IMR-90 (cell line): ENCODE results near the gene PPP5C. TPM values are rescaled to one million over a fixed set of nuclear protein-coding genes. Genes with fewer than 3 reads are reported as not detected.

Experiments
- ATAC-seq: fragments of 200-7000 bp; cut with Tn5 transposase; 2 replicates; pipeline ENCODE4 v1.9.1; 2020; ENCODE audit warnings: low read depth, mild to moderate bottlenecking, moderate library complexity
- BruUV-seq: library from RNA; stranded (reverse); fragments of 400-500 nt; replicated peaks from 2 replicates; lab custom pipeline; 2021; lab: Mats Ljungman, UMichigan
- CTCF ChIA-PET: fragments of 300-600 bp; formaldehyde crosslinking; extraction: SDS; loops from one replicate; lab custom pipeline; 2021; ENCODE audit warnings: antibody characterized with exemption; lab: Yijun Ruan, JAX
- POLR2A ChIA-PET: fragments of 300-600 bp; sonication (Branson Sonifier 250); formaldehyde crosslinking; loops from one replicate; lab custom pipeline; 2022; ENCODE audit warnings: antibody characterized with exemption; ENCODE audit not compliant: unreplicated experiment; lab: Charles Lee
- DNase-seq: peaks from one replicate; pipeline ENCODE4 v3.0.0; 2013
- H2AFZ ChIP-seq: replicated peaks from 2 replicates; pipeline ENCODE3; 2013; ENCODE audit warnings: low read length, mild to moderate bottlenecking; ENCODE audit not compliant: poor library complexity
- H2AK5ac ChIP-seq: 2 replicates; pipeline ENCODE4 v1.6.1; 2013; ENCODE audit warnings: low read depth, low read length, inconsistent platforms
- H2AK9ac ChIP-seq: replicated peaks from 2 replicates; pipeline ENCODE3; 2013; ENCODE audit warnings: mild to moderate bottlenecking, low read depth, low read length, moderate library complexity; ENCODE audit not compliant: poor library complexity
- H2BK120ac ChIP-seq: 2 replicates; pipeline ENCODE4 v1.6.1; 2013; ENCODE audit warnings: low read depth, low read length, inconsistent platforms
- H2BK15ac ChIP-seq: 3 replicates; pipeline ENCODE4 v1.6.1; 2013; ENCODE audit warnings: low read depth, low read length, inconsistent platforms
- H2BK20ac ChIP-seq: 2 replicates; pipeline ENCODE4 v1.6.1; 2013; ENCODE audit warnings: low read depth, mild to moderate bottlenecking, inconsistent platforms, low read length, moderate library complexity
- H2BK5ac ChIP-seq: 2 replicates; pipeline ENCODE4 v1.6.1; 2013; ENCODE audit warnings: mild to moderate bottlenecking, low read depth, low read length, inconsistent platforms; ENCODE audit not compliant: poor library complexity, severe bottlenecking
- H3K14ac ChIP-seq: replicated peaks from 2 replicates; pipeline ENCODE4 v1.6.1; 2013; ENCODE audit warnings: low read depth, low read length, inconsistent platforms
- H3K18ac ChIP-seq: 2 replicates; pipeline ENCODE4 v1.6.1; 2013; ENCODE audit warnings: low read depth, low read length, control low read depth
- H3K23ac ChIP-seq: 2 replicates; pipeline ENCODE4 v1.6.1; 2013; ENCODE audit warnings: low read depth, low read length, inconsistent platforms
- H3K27ac ChIP-seq: 2 replicates; pipeline ENCODE4 v1.5.1; 2013; ENCODE audit warnings: mild to moderate bottlenecking, control low read depth, low read length; ENCODE audit not compliant: insufficient read depth
- H3K27me3 ChIP-seq: 2 replicates; pipeline ENCODE4 v1.6.1; 2013; ENCODE audit warnings: low read length; ENCODE audit not compliant: control insufficient read depth, insufficient read depth
- H3K36me3 ChIP-seq: 2 replicates; pipeline ENCODE4 v1.6.1; 2013; ENCODE audit warnings: low read length, mixed read lengths; ENCODE audit not compliant: control insufficient read depth, insufficient read depth
- H3K4ac ChIP-seq: 2 replicates; pipeline ENCODE4 v1.6.1; 2013; ENCODE audit warnings: low read depth, low read length, inconsistent platforms
- H3K4me1 ChIP-seq: 2 replicates; pipeline ENCODE4 v1.6.1; 2013; ENCODE audit warnings: low read length, mixed read lengths; ENCODE audit not compliant: control insufficient read depth, insufficient read depth
- H3K4me2 ChIP-seq: 2 replicates; pipeline ENCODE4 v1.6.1; 2013; ENCODE audit warnings: low read depth, mild to moderate bottlenecking, control low read depth, low read length, moderate library complexity
- H3K4me3 ChIP-seq: 2 replicates; pipeline ENCODE4 v1.5.1; 2013; ENCODE audit warnings: low read depth, mild to moderate bottlenecking, control low read depth, low read length, moderate library complexity; ENCODE audit not compliant: insufficient read depth
- H3K56ac ChIP-seq: 2 replicates; pipeline ENCODE4 v1.6.1; 2013; ENCODE audit warnings: low read length, inconsistent platforms; ENCODE audit not compliant: insufficient read depth; ENCODE audit errors: extremely low read depth
- H3K79me1 ChIP-seq, 2 experiments: 2 replicates each; pipeline ENCODE4 v1.6.1; 2013; ENCODE audit warnings: low read length in 2 of 2, inconsistent platforms in 1 of 2, low read depth in 1 of 2
- H3K9ac ChIP-seq: 2 replicates; pipeline ENCODE4 v1.6.1; 2013; ENCODE audit warnings: low read depth, low read length, control low read depth
- H3K9me1 ChIP-seq: 2 replicates; pipeline ENCODE4 v1.6.1; 2013; ENCODE audit warnings: low read length, inconsistent platforms; ENCODE audit not compliant: insufficient read depth
- H3K9me3 ChIP-seq: 2 replicates; pipeline ENCODE4 v1.6.1; 2013; ENCODE audit warnings: low read length; ENCODE audit not compliant: control insufficient read depth, insufficient read depth
- H4K20me1 ChIP-seq: 2 replicates; pipeline ENCODE4 v1.6.1; 2013; ENCODE audit warnings: low read length, inconsistent platforms; ENCODE audit not compliant: insufficient read depth
- H4K5ac ChIP-seq: 2 replicates; pipeline ENCODE4 v1.6.1; 2013; ENCODE audit warnings: mild to moderate bottlenecking, low read depth, low read length, control low read depth
- H4K8ac ChIP-seq, 2 experiments: 2 replicates each; pipeline ENCODE4 v1.6.1; 2013; ENCODE audit warnings: low read depth in 2 of 2, low read length in 2 of 2, control low read depth in 1 of 2, inconsistent platforms in 1 of 2
- H4K91ac ChIP-seq: 2 replicates; pipeline ENCODE4 v1.6.1; 2013; ENCODE audit warnings: low read depth, low read length, inconsistent platforms; ENCODE audit not compliant: insufficient read depth
- BHLHE40 ChIP-seq: fragments of 150-350 bp; IDR thresholded peaks from 2 replicates; pipeline ENCODE4 v1.6.1; 2016; ENCODE audit warnings: mild to moderate bottlenecking, low read depth, low read length
- CEBPB ChIP-seq: IDR thresholded peaks from 2 replicates; pipeline ENCODE4 v1.6.1; 2012; ENCODE audit warnings: low read depth, low read length, improper control_type of control experiment
- CHD1 ChIP-seq: IDR thresholded peaks from 2 replicates; pipeline ENCODE4 v1.6.1; 2012; ENCODE audit warnings: low read depth, low read length, improper control_type of control experiment
- FOS ChIP-seq: fragments of 150-350 bp; IDR thresholded peaks from 2 replicates; pipeline ENCODE4 v1.6.1; 2016; ENCODE audit warnings: low read depth, low read length
- MAFK ChIP-seq: IDR thresholded peaks from 2 replicates; pipeline ENCODE4 v1.6.1; 2012; ENCODE audit warnings: low read depth, low read length, improper control_type of control experiment
- MAZ ChIP-seq: IDR thresholded peaks from 2 replicates; pipeline ENCODE4 v1.6.1; 2012; ENCODE audit warnings: low read depth, mild to moderate bottlenecking, low read length, improper control_type of control experiment, moderate library complexity, borderline replicate concordance
- MXI1 ChIP-seq: IDR thresholded peaks from 2 replicates; pipeline ENCODE4 v1.6.1; 2012; ENCODE audit warnings: low read depth, mild to moderate bottlenecking, low read length, moderate library complexity, borderline replicate concordance
- NFE2L2 ChIP-seq: fragments of 150-350 bp; IDR thresholded peaks from 2 replicates; pipeline ENCODE4 v1.6.1; 2016; ENCODE audit warnings: low read depth, mild to moderate bottlenecking, low read length
- POLR2A ChIP-seq: IDR thresholded peaks from 2 replicates; pipeline ENCODE4 v1.6.1; 2012; ENCODE audit warnings: mild to moderate bottlenecking, low read depth, low read length
- RAD21 ChIP-seq: IDR thresholded peaks from 2 replicates; pipeline ENCODE4 v1.6.1; 2012; ENCODE audit warnings: low read length, improper control_type of control experiment
- RCOR1 ChIP-seq: IDR thresholded peaks from 2 replicates; pipeline ENCODE4 v1.6.1; 2012; ENCODE audit warnings: mild to moderate bottlenecking, low read length, improper control_type of control experiment; ENCODE audit not compliant: insufficient replicate concordance
- RFX5 ChIP-seq: IDR thresholded peaks from 2 replicates; pipeline ENCODE4 v1.8.0; 2012; ENCODE audit warnings: low read depth, mild to moderate bottlenecking, low read length, moderate library complexity
- WGBS, 2 experiments: methylation state at CpG; one replicate each; pipeline versions ENCODE4 v1.1.5 to v1.1.7; 2013; ENCODE audit warnings: missing lambda C conversion rate in 2 of 2; ENCODE audit not compliant: insufficient read length in 1 of 2; ENCODE audit errors: extremely low coverage in 2 of 2; 5-methylcytosine and 5-hydroxymethylcytosine counted together
- dilution Hi-C: fragments of 300-500 bp; cut with HindIII; formaldehyde crosslinking; loops from one replicate; pipeline ENCODE4 v1.14.3; 2018; ENCODE audit warnings: low sequenced_read_pairs; ENCODE audit not compliant: unreplicated experiment
- in situ Hi-C: fragments of 300-500 bp; cut with MboI; formaldehyde crosslinking; loops from 3 replicates; pipeline ENCODE4 v1.14.3; 2019; ENCODE audit warnings: low sequenced_read_pairs, inconsistent platforms, mixed read lengths
- intact Hi-C: fragments of 100-400 bp; cut with micrococcal nuclease; formaldehyde crosslinking; loops from 2 replicates; pipeline ENCODE4 v1.10.0; 2022
- polyA plus RNA-seq, 3 experiments: library from polyadenylated mRNA; depleted of rRNA; stranded (reverse); fragments of >200 nt; gene quantifications; 2 replicates each; pipeline ENCODE4 v1.2.3, GENCODE V29; 2012; ENCODE audit warnings: low replicate concordance in 1 of 3
- total RNA-seq: library from RNA; depleted of rRNA; stranded (reverse); fragments of >200 nt; gene quantifications from 2 replicates; pipeline ENCODE4 v1.2.3, GENCODE V29; 2012
- TF ChIP-seq, protein P1 (sequence below): conservative IDR thresholded peaks from 2 replicates; pipeline ENCODE4 v1.5.1; 2012; ENCODE audit warnings: mild to moderate bottlenecking, low read depth, low read length, improper control_type of control experiment
- TF ChIP-seq, protein P2 (sequence below): fragments of 150-350 bp; IDR thresholded peaks from 2 replicates; pipeline ENCODE4 v1.6.1; 2016; ENCODE audit warnings: low read depth, mild to moderate bottlenecking, low read length, moderate library complexity, borderline replicate concordance
- TF ChIP-seq, protein P3 (sequence below): fragments of 150-350 bp; IDR thresholded peaks from 2 replicates; pipeline ENCODE4 v1.6.1; 2017; ENCODE audit warnings: mild to moderate bottlenecking, antibody characterized with exemption, low read length, low read depth

Gene PPP5C
- total and polyA plus RNA-seq, 2 of the 4 experiments (the other 2 are of a cell fraction), result 80.5 to 128 TPM

DNA sequence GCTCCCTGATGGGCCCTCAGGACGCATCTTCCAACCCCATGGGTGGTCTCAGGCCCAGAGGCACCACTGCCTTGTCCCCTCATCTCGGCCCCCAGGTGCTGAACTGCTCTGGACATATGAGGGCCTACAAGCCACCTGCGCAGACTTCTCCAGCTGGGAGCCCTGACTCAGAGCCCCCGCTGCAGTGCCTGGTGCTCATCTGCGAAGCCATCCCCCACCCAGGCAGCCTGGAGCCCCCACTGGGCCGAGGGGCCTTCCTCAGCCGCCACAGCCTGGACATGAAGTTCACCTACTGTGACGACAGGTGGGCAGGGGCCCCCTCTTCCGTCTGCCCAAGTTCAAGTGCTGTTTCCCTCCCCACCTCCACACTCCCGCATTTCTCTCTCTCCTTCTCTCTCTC is 37.8 kb upstream of the PPP5C start:
- Histone ChIP-seq H4K8ac (no peak overlapping the region), H2AFZ (no peak overlapping the region), H3K36me3 (no peaks in the 10 kb centered on the region), H3K4me2 (no peak overlapping the region), H4K20me1 (no peaks in the 10 kb centered on the region), H2BK5ac (no peak overlapping the region), H3K27me3 (peaks cover 2% of the 10 kb centered on the region; the same call in 1 of the 2 replicates), H2AK9ac (no peak overlapping the region), H4K5ac (no peak overlapping the region), H3K56ac (no peak overlapping the region), H3K9me3 (peaks cover 9% of the 10 kb centered on the region), H3K14ac (no peak overlapping the region), H3K4ac (no peak overlapping the region), H3K27ac (no peak overlapping the region), H4K91ac (no peak overlapping the region), H3K9me1 (no peaks in the 10 kb centered on the region), H3K23ac (no peak overlapping the region), H3K4me1 (no peaks in the 10 kb centered on the region), H2BK120ac (no peak overlapping the region), H2BK15ac (no peak overlapping the region), H2BK20ac (no peak overlapping the region), H3K18ac (no peak overlapping the region), H3K79me1 (no peaks in the 10 kb centered on the region), H3K4me3 (no peak overlapping the region), H3K9ac (no peak overlapping the region), H2AK5ac (no peak overlapping the region)
- in situ Hi-C loops (no loop called here), intact Hi-C loops (no loop called here), dilution Hi-C loops (no loop called here)
- no peak for DNase-seq
- no peak for ATAC-seq
- WGBS, 2 experiments, result 69% methylated on average over 8 of the region's 10 CpGs; no CpG with 5 or more reads in 1 of the 2 experiments
- TF ChIP-seq FOS (no peak), MAZ (no peak), CHD1 (no peak), NFE2L2 (no peak), RAD21 (no peak), RCOR1 (no peak), POLR2A (no peak), CEBPB (no peak), MXI1 (no peak), MAFK (no peak), RFX5 (no peak), BHLHE40 (no peak)
- TF ChIP-seq, protein P1, sequence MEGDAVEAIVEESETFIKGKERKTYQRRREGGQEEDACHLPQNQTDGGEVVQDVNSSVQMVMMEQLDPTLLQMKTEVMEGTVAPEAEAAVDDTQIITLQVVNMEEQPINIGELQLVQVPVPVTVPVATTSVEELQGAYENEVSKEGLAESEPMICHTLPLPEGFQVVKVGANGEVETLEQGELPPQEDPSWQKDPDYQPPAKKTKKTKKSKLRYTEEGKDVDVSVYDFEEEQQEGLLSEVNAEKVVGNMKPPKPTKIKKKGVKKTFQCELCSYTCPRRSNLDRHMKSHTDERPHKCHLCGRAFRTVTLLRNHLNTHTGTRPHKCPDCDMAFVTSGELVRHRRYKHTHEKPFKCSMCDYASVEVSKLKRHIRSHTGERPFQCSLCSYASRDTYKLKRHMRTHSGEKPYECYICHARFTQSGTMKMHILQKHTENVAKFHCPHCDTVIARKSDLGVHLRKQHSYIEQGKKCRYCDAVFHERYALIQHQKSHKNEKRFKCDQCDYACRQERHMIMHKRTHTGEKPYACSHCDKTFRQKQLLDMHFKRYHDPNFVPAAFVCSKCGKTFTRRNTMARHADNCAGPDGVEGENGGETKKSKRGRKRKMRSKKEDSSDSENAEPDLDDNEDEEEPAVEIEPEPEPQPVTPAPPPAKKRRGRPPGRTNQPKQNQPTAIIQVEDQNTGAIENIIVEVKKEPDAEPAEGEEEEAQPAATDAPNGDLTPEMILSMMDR, result no peak
- TF ChIP-seq, protein P2, sequence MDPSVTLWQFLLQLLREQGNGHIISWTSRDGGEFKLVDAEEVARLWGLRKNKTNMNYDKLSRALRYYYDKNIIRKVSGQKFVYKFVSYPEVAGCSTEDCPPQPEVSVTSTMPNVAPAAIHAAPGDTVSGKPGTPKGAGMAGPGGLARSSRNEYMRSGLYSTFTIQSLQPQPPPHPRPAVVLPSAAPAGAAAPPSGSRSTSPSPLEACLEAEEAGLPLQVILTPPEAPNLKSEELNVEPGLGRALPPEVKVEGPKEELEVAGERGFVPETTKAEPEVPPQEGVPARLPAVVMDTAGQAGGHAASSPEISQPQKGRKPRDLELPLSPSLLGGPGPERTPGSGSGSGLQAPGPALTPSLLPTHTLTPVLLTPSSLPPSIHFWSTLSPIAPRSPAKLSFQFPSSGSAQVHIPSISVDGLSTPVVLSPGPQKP, result no peak
- TF ChIP-seq, protein P3, sequence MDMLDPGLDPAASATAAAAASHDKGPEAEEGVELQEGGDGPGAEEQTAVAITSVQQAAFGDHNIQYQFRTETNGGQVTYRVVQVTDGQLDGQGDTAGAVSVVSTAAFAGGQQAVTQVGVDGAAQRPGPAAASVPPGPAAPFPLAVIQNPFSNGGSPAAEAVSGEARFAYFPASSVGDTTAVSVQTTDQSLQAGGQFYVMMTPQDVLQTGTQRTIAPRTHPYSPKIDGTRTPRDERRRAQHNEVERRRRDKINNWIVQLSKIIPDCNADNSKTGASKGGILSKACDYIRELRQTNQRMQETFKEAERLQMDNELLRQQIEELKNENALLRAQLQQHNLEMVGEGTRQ, result no peak
- ChIA-PET CTCF (no interaction called here), POLR2A (no interaction called here)
- no TSS peak for BruUV-seq
